MM.1S (cell line): ENCODE data around the gene PTPRN2.

ENCODE experiments used
- EZH2 ChIP-seq: fragments of 300-600 bp; sonication (generic); optimal IDR thresholded peaks from 2 replicates; pipeline ENCODE3; 2017; ENCODE audit warnings: low read depth, mild to moderate bottlenecking, antibody characterized with exemption, low read length, mixed read lengths
- TF ChIP-seq, protein P1 (sequence below): fragments of 300-600 bp; sonication (generic); IDR thresholded peaks from 2 replicates; pipeline ENCODE4 v1.5.1; 2016; ENCODE audit warnings: antibody characterized with exemption, low read length, mixed read lengths

GRCh38 chr7:158257516-158258410 lies 329.9 kb downstream of the PTPRN2 start:
- TF ChIP-seq, protein P1, sequence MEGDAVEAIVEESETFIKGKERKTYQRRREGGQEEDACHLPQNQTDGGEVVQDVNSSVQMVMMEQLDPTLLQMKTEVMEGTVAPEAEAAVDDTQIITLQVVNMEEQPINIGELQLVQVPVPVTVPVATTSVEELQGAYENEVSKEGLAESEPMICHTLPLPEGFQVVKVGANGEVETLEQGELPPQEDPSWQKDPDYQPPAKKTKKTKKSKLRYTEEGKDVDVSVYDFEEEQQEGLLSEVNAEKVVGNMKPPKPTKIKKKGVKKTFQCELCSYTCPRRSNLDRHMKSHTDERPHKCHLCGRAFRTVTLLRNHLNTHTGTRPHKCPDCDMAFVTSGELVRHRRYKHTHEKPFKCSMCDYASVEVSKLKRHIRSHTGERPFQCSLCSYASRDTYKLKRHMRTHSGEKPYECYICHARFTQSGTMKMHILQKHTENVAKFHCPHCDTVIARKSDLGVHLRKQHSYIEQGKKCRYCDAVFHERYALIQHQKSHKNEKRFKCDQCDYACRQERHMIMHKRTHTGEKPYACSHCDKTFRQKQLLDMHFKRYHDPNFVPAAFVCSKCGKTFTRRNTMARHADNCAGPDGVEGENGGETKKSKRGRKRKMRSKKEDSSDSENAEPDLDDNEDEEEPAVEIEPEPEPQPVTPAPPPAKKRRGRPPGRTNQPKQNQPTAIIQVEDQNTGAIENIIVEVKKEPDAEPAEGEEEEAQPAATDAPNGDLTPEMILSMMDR: no peak
- no peak for TF ChIP-seq EZH2
